Measurements from ENCODE around the gene TWIST2.

The TWIST2 gene

DNA sequence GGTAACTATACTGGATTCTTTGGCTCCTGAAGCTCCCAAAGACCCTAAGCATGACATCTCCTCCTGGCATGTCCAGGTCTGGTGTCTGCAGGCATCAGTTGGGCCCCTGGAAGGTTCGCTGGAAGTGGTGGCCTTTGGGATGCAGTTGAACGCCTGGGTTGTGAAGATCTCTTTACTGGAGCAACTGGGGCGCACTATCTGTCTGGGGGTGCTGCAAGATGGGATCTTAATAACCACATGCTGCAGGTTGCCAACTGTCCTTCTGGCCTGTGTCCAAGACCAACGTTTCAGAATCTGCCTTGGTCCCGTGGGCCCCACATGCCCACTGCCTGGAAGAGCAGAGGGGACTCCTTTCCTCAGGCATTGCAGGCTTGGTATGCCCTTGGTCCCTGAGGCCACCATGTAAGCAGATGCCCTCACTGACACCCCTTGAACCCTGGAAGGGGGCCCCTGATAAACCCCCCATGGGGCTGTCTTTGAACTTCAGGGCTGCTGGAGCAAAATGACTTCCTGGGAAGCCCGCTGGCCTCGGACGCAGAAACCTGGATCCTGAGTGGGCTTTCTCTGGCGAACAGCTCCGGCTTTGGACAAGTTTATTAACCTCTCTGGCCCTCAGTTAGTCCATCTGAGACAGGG is 101.9 kb downstream of the TWIST2 start:
- TF ChIP-seq, protein P1, sequence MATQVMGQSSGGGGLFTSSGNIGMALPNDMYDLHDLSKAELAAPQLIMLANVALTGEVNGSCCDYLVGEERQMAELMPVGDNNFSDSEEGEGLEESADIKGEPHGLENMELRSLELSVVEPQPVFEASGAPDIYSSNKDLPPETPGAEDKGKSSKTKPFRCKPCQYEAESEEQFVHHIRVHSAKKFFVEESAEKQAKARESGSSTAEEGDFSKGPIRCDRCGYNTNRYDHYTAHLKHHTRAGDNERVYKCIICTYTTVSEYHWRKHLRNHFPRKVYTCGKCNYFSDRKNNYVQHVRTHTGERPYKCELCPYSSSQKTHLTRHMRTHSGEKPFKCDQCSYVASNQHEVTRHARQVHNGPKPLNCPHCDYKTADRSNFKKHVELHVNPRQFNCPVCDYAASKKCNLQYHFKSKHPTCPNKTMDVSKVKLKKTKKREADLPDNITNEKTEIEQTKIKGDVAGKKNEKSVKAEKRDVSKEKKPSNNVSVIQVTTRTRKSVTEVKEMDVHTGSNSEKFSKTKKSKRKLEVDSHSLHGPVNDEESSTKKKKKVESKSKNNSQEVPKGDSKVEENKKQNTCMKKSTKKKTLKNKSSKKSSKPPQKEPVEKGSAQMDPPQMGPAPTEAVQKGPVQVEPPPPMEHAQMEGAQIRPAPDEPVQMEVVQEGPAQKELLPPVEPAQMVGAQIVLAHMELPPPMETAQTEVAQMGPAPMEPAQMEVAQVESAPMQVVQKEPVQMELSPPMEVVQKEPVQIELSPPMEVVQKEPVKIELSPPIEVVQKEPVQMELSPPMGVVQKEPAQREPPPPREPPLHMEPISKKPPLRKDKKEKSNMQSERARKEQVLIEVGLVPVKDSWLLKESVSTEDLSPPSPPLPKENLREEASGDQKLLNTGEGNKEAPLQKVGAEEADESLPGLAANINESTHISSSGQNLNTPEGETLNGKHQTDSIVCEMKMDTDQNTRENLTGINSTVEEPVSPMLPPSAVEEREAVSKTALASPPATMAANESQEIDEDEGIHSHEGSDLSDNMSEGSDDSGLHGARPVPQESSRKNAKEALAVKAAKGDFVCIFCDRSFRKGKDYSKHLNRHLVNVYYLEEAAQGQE (IDR thresholded peaks at IDR 0.05; ENCODE audit: insufficient read depth in 1 of 2, low read depth in 2 of 2, low read length in 2 of 2): no peak
- no peak for TF ChIP-seq POLR2AphosphoS5 (IDR thresholded peaks at IDR 0.05; ENCODE audit: low read depth, low read length)
- no peak for TF ChIP-seq SIN3A (IDR thresholded peaks at IDR 0.05; ENCODE audit: borderline replicate concordance, insufficient read depth, low read length)
- TF ChIP-seq FOXP2 (optimal IDR thresholded peaks at IDR 0.05; ENCODE audit: borderline replicate concordance, extremely low read depth, extremely low read length, insufficient read depth): no peak
- TF ChIP-seq TAF1 (IDR thresholded peaks at IDR 0.05; ENCODE audit: borderline replicate concordance, insufficient read depth, low read length): no peak

DNA sequence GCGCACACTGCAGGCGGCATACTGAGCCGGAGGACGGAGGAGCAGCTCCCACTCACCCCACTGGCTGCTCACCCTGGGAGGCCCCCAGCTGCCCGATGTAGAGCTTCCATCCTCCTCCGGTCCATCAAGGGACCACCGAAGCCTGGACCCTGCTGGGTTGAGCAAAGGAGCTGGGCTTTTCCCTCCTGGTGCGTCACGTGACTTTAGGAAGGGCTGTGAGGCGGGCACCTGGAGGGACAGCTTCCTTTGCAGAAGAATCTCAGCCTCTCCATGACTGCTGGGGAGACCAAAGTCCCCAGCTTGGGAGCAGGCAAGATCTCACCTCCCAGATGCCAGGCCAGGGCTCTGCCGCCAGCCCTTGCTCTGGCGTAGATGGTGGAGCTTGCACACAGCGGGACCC is 102.7 kb downstream of the TWIST2 start:
- TF ChIP-seq, protein P1 (IDR thresholded peaks at IDR 0.05; ENCODE audit: insufficient read depth in 1 of 2, low read depth in 2 of 2, low read length in 2 of 2): no peak
- TF ChIP-seq TAF1 (IDR thresholded peaks at IDR 0.05; ENCODE audit: borderline replicate concordance, insufficient read depth, low read length) (no peak), POLR2AphosphoS5 (IDR thresholded peaks at IDR 0.05; ENCODE audit: low read depth, low read length) (no peak), SIN3A (IDR thresholded peaks at IDR 0.05; ENCODE audit: borderline replicate concordance, insufficient read depth, low read length) (no peak), FOXP2 (optimal IDR thresholded peaks at IDR 0.05; ENCODE audit: borderline replicate concordance, extremely low read depth, extremely low read length, insufficient read depth) (no peak)

DNA sequence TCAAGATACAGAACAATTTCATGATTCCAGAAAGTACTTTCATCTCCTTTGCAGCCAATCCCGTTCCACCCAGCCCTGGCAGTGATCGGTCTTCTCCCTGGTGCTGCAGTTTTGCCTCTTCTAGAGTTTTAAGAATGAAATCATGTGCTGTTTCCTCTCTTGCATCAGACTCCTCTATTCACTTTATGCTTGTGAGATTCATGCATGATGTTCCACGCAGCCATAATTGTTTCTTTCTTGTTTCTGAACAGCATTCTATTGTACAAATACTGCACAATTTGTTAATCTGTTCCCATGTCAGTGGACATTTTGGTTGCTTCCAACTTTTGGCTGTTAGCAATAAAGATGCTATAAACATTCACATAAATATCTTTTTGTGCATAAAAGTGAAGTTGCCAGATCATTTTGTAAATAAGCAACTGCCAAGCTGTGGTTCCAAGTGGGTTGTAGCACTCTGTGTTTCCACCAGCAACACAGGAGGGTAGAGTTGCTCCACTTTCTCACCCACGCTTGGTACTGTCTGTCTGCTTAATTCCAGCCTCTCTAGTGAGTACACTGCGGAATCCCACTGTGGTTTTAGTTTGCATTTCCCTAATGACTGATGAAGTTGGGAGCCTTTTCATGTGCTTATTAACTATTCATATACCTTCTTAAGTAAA is 104.5 kb downstream of the TWIST2 start:
- no peak for TF ChIP-seq SIN3A (IDR thresholded peaks at IDR 0.05; ENCODE audit: borderline replicate concordance, insufficient read depth, low read length)
- TF ChIP-seq TAF1 (IDR thresholded peaks at IDR 0.05; ENCODE audit: borderline replicate concordance, insufficient read depth, low read length): no peak
- TF ChIP-seq, protein P1 (IDR thresholded peaks at IDR 0.05; ENCODE audit: insufficient read depth in 1 of 2, low read depth in 2 of 2, low read length in 2 of 2): no peak
- TF ChIP-seq POLR2AphosphoS5 (IDR thresholded peaks at IDR 0.05; ENCODE audit: low read depth, low read length): no peak
- no peak for TF ChIP-seq FOXP2 (optimal IDR thresholded peaks at IDR 0.05; ENCODE audit: borderline replicate concordance, extremely low read depth, extremely low read length, insufficient read depth)

DNA sequence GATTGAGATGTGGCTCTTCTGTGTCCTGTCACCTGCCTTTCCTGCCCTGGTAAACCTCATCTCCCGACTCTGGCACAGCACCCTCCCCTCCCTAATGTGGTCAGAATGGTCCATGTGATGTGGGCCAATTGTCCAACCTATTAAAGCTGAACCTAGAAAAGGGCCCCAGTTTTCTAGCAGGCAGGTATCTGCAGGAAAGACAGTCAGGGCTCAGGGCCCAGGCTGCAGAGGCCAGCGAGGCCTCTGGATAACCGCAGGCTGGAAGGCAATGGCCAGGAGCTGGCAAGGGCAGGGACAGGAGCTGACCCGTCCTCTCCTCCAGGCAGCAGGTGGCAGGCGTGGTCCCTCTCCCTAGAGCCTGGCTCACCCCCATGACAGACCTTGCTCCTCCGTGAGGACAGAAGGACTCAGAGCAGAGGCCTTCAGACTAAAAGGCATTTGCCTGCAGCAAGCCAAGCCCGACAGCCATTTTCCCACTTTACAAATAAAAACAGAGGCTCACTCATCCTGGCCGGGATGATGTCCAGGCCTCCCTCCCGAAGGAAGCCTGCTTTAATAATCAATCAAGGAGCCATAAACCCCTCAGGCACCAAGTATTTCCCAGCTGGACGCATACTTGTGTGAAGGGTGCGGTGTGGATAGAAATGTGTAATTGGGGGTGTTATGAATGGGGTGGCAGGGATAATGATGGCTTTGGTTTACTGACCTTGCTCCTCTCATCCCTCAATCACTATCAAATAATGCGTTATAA is 107.1 kb downstream of the TWIST2 start:
- TF ChIP-seq SIN3A (IDR thresholded peaks at IDR 0.05; ENCODE audit: borderline replicate concordance, insufficient read depth, low read length) (no peak), FOXP2 (optimal IDR thresholded peaks at IDR 0.05; ENCODE audit: borderline replicate concordance, extremely low read depth, extremely low read length, insufficient read depth) (no peak), POLR2AphosphoS5 (IDR thresholded peaks at IDR 0.05; ENCODE audit: low read depth, low read length) (no peak), TAF1 (IDR thresholded peaks at IDR 0.05; ENCODE audit: borderline replicate concordance, insufficient read depth, low read length) (no peak)
- TF ChIP-seq, protein P1 (IDR thresholded peaks at IDR 0.05; ENCODE audit: insufficient read depth in 1 of 2, low read depth in 2 of 2, low read length in 2 of 2): no peak
